Effector memory CD4-positive, alpha-beta T cell (primary cell): ENCODE data around the gene PDCD7.
"Not testable (repeated sequence)": the region's sequence is repeated elsewhere in the genome, so short reads cannot be mapped to it uniquely, and the experiment has no call there.

Experiments used
- DNase-seq, 3 donors: peaks; one replicate each; pipeline ENCODE4 v3.0.0-alpha.2; 2020
- H3K27ac ChIP-seq: 2 replicates; pipeline ENCODE4 v1.7.0; 2013; ENCODE audit warnings: mild to moderate bottlenecking, low read length, moderate library complexity; ENCODE audit not compliant: insufficient read depth, poor library complexity, severe bottlenecking
- H3K27me3 ChIP-seq: replicated peaks from 2 replicates; pipeline ENCODE4 v1.7.0; 2013; ENCODE audit warnings: mild to moderate bottlenecking, low read length; ENCODE audit not compliant: insufficient read depth, control insufficient read depth, poor library complexity, severe bottlenecking
- H3K36me3 ChIP-seq: 2 replicates; pipeline ENCODE4 v1.7.0; 2013; ENCODE audit warnings: mild to moderate bottlenecking, low read length, moderate library complexity; ENCODE audit not compliant: control insufficient read depth, insufficient read depth
- H3K4me1 ChIP-seq: 2 replicates; pipeline ENCODE4 v1.7.0; 2013; ENCODE audit warnings: low read length, mild to moderate bottlenecking; ENCODE audit not compliant: control insufficient read depth, insufficient read depth, poor library complexity, severe bottlenecking
- H3K4me3 ChIP-seq: 2 replicates; pipeline ENCODE4 v1.7.0; 2013; ENCODE audit warnings: low read length, low read depth, mild to moderate bottlenecking; ENCODE audit not compliant: insufficient read depth, poor library complexity, severe bottlenecking
- H3K9me3 ChIP-seq: 2 replicates; pipeline ENCODE4 v1.7.0; 2013; ENCODE audit warnings: mild to moderate bottlenecking, low read length, moderate library complexity; ENCODE audit not compliant: control insufficient read depth
- total RNA-seq, 3 donors: gene quantifications; one replicate each; lab custom pipeline; 2026; lab: John Stamatoyannopoulos, UW

PDCD7 gene, protein sequence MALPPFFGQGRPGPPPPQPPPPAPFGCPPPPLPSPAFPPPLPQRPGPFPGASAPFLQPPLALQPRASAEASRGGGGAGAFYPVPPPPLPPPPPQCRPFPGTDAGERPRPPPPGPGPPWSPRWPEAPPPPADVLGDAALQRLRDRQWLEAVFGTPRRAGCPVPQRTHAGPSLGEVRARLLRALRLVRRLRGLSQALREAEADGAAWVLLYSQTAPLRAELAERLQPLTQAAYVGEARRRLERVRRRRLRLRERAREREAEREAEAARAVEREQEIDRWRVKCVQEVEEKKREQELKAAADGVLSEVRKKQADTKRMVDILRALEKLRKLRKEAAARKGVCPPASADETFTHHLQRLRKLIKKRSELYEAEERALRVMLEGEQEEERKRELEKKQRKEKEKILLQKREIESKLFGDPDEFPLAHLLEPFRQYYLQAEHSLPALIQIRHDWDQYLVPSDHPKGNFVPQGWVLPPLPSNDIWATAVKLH
- 23.0 to 33.0 (median 32.5) reads per million in 3 donors for total RNA-seq

DNA sequence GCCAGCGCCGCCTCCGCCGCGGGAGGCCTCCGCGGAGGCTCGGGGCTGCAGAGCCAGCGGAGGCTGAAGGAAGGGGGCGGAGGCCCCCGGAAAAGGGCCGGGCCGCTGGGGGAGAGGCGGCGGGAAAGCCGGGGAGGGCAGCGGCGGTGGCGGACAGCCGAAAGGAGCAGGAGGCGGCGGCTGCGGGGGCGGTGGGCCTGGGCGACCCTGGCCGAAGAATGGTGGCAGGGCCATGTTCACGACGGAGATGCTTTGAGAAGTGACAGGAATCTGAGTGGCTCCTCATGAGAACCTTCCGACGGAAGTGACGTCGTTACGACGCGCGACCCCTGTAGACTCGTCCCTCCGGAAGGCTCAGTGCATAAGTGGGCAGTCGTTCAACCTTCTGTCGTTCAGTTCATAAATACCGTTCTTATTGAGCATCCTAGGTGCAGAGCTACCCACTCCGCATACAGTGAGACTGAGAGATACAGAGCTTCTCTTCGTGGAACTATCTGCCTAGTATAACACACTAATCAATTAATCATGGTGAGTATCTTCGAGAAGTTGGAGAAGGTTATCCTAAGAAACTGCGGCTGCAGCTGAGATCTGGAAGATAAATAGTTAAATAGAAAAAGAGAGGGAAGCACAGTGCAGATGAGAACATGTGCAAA lies at the start of gene PDCD7:
PDCD7 (minus strand) TSS at position 261 of the 653 bp plus-strand sequence; CDS start at position 234, 27 bp downstream.
- Histone ChIP-seq H3K27me3 (no peaks in the 10 kb centered on the region), H3K27ac (peak within 1 kb of the TSS; percentile 84), H3K4me3 (peak within 1 kb of the TSS; percentile 98), H3K4me1 (peaks cover 11% of the 10 kb centered on the region), H3K36me3 (peaks cover 5% of the 10 kb centered on the region), H3K9me3 (no peaks in the 10 kb centered on the region)
- DNase-seq: peak; percentile 64 to 74 (median 70)

DNA sequence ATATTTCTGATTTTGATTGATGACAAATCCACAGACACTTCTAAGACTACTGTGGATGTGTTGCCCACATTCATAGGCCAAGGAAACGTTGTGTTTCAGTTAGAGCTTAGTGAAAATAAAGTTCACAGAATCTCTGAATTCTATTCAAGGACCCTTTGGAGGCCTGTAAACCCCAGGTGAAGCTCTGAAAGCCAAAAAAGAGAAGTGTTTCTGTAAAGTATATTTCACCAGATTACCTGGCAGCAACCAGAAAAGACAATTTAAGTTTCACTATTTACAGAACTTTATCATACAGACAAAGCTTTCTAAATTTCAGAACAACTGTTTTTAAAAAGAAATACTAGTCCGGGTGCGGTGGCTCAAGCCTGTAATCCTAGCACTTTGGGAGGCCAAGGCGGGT lies 48.9 kb upstream of the PDCD7 start:
- Histone ChIP-seq H3K27ac (no peak overlapping the region), H3K4me1 (peaks cover 7% of the 10 kb centered on the region), H3K36me3 (peaks cover 22% of the 10 kb centered on the region), H3K4me3 (no peak overlapping the region), H3K9me3 (no peaks in the 10 kb centered on the region), H3K27me3 (no peaks in the 10 kb centered on the region)
- DNase-seq: no peak

DNA sequence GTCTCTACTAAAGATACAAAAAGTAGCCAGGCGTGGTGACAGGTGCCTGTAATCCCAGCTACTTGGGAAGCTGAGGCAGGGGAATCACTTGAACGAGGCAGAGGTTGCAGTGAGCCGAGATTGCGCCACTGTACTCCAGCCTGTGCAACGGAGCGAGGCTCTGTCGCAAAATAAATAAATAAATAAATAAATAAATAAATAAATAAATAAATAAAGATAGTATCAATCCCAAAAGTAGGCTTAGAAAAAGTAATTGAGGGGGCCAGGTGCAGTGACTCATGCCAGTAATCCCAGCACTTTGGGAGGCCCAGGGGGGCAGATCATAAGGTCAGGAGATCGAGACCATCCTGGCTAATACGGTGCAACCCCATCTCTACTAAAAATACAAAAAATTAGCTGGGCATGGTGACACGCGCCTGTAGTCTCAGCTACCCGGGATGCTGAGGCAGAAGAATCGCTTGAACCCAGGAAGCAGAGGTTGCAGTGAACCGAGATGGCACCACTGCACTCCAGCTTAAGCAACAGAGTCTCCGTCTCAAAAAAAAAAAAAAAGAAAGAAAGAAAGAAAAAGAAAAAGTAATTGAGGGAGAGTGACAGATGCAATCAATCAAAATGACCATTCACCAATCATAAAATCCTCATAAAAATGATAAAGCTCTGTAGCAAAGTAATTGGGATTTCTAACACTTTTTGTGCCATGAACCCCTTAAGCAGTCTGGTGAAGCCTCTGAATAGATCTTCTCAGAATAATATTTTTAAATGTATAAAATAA lies 48.2 kb upstream of the PDCD7 start:
- not testable (repeated sequence) for H3K4me1 ChIP-seq, H3K27me3 ChIP-seq, H3K9me3 ChIP-seq, H3K27ac ChIP-seq, H3K4me3 ChIP-seq, DNase-seq
- H3K36me3 ChIP-seq: peaks cover 30% of the 10 kb centered on the region

DNA sequence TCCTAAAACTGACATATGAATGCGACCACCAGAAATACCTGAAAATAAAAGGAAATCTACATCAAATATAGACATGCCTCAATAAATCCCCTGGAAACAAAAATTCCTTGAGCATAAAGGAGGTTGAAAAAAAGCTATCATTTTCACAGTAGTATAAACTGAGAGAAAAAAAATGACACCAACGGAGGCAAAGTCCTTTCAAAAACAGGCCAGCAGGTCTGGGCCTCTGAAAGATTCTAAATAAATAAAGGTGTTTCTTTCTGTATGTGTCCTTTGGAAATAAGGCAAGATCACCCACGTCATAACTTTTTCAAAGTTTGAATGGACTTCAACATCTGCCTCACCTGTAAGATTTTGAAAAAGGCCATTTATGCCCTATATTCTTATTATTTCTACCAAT lies 46.6 kb upstream of the PDCD7 start:
- no peak overlapping the region for H3K27ac ChIP-seq
- H3K4me3 ChIP-seq: no peak overlapping the region
- peaks cover 37% of the 10 kb centered on the region for H3K36me3 ChIP-seq
- no peaks in the 10 kb centered on the region for H3K27me3 ChIP-seq
- DNase-seq: no peak
- H3K9me3 ChIP-seq: no peaks in the 10 kb centered on the region
- peaks cover 7% of the 10 kb centered on the region for H3K4me1 ChIP-seq

DNA sequence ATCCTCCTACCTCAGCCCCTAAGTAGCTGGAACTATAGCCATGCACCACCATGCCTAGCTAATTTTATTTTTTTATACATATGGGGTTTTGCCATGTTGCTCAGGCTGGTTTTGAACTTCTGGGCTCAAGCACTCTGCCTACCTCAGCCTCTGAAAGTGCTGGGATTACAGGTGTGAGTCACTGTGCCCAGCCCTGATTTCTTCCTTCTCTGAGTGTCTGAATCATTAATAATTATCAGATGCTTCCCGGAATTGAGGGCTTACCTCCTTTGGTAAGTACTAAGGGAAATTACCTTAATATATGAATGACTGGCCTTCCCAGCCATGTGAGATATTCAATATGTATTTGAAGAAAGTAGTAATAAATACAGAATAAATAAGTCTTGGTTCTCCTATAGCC lies 44.3 kb upstream of the PDCD7 start:
- H3K9me3 ChIP-seq: no peaks in the 10 kb centered on the region
- no peak overlapping the region for H3K4me3 ChIP-seq
- peaks cover 6% of the 10 kb centered on the region for H3K4me1 ChIP-seq
- H3K27me3 ChIP-seq: no peaks in the 10 kb centered on the region
- no peak overlapping the region for H3K27ac ChIP-seq
- peaks cover 44% of the 10 kb centered on the region for H3K36me3 ChIP-seq
- DNase-seq: no peak

DNA sequence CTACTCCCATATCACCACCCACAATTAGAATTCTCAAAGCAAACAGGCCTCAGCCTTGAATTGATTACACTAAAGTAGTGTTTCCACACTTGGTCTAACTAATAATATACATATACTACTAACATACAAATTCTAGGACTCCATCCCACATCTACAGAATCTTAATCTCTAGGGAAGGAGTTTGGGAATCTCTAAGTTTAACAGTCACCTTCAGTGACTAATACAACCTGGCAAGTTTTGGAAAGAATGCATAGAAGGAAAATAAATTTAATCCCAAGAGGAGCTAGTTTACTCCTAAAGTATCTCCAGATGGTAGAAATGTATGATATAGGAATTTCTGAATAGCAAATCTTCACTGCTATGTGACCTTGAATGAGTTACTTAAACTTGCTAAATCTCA lies 42.4 kb upstream of the PDCD7 start:
- no peak overlapping the region for H3K4me3 ChIP-seq
- no peak for DNase-seq
- no peaks in the 10 kb centered on the region for H3K4me1 ChIP-seq
- no peaks in the 10 kb centered on the region for H3K27me3 ChIP-seq
- no peak overlapping the region for H3K27ac ChIP-seq
- H3K9me3 ChIP-seq: no peaks in the 10 kb centered on the region
- H3K36me3 ChIP-seq: peaks cover 52% of the 10 kb centered on the region

DNA sequence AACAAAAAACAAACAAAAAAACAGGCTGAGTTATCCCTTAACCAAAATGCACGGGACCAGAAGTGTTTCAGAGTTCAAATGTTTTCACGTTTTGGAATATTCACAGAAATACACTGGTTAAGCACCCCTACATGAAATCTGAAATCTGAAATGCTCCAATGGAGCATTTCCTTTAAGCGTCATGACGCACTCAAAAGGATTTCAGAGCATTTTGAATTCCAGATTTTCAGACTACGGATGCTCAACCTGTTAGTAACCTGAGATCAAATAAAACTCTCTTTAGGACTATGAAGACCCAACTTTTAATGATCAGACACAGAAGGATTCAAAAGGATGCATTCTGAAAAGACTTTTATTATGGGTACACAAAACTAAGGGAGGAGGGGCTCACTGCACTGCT lies 41.9 kb upstream of the PDCD7 start:
- H3K4me1 ChIP-seq: no peaks in the 10 kb centered on the region
- H3K36me3 ChIP-seq: peaks cover 52% of the 10 kb centered on the region
- no peak for DNase-seq
- H3K27me3 ChIP-seq: no peaks in the 10 kb centered on the region
- no peaks in the 10 kb centered on the region for H3K9me3 ChIP-seq
- H3K4me3 ChIP-seq: no peak overlapping the region
- H3K27ac ChIP-seq: no peak overlapping the region

DNA sequence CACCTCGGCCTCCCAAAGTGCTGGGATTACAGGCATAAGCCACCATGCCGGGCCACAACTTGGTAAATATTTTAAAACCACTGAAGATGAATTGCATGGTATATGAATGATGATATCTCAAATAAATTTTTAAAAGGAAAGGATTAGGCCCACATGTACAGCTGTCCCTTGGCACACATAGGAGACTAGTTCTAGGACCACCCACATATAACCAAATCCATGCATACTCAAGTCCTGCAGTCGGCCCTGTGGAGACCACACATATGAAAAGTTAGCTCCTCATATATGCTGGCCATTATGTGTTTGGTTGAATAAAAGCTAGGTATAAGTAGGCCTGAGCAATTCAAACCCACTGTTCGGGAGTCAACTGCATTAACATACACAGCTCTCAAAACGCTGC lies 40.9 kb upstream of the PDCD7 start:
- Histone ChIP-seq H3K4me1 (no peaks in the 10 kb centered on the region), H3K4me3 (no peak overlapping the region), H3K27ac (no peak overlapping the region), H3K9me3 (no peaks in the 10 kb centered on the region), H3K36me3 (peaks cover 46% of the 10 kb centered on the region), H3K27me3 (no peaks in the 10 kb centered on the region)
- no peak for DNase-seq

DNA sequence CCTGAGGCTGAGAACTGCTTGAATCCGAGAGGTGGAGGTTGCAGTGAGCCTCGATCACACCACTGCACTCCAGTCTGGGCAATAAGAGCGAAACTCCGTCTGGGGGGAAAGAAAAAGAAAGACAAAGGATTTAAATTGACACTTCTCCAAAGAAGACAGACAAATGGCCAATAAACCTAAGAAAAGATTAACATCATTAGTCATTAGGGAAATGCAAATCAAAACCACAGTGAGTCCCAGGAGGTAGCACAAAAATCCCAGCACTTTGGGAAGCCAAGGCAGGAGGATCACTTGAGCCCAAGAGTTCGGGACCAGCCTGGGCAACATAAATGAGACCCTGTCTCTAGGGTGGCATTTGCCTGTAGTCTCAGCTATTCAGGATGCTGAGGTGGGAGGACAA lies 38.9 kb upstream of the PDCD7 start:
- DNase-seq: no peak
- Histone ChIP-seq H3K27me3 (no peaks in the 10 kb centered on the region), H3K9me3 (no peaks in the 10 kb centered on the region), H3K4me1 (no peaks in the 10 kb centered on the region), H3K4me3 (no peak overlapping the region), H3K27ac (no peak overlapping the region), H3K36me3 (peaks cover 30% of the 10 kb centered on the region)
